Measurements from ENCODE around the gene PTGIR.

The PTGIR gene

DNA sequence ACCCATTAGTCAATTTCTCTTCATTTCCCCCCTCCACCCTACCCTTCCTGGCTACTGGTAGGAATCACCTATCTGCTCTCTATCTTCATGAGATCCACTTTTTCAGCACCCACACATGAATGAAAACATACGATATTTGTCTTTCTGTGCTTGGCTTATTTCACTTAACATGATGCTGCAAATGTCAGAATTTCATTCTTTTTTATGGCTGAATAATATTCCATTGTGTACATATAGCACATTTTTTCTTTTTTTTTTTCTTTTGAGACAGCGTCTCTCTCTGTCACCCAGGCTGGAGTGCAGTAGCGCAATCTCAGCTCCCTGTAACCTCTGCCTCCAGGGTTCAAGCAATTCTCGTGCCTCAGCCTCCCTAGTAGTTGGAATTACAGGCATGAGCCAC, 33.6 kb downstream of the PTGIR start:
- TF ChIP-seq, protein P1, sequence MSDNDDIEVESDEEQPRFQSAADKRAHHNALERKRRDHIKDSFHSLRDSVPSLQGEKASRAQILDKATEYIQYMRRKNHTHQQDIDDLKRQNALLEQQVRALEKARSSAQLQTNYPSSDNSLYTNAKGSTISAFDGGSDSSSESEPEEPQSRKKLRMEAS (IDR thresholded peaks at IDR 0.05; ENCODE audit: low read depth, low read length) = no peak
- TF ChIP-seq POLR2A (IDR thresholded peaks at IDR 0.05; ENCODE audit: extremely low read depth, insufficient read length) (no peak), MYC (IDR thresholded peaks at IDR 0.05; ENCODE audit: low read depth, low read length) (no peak)
- TF ChIP-seq, protein P2, sequence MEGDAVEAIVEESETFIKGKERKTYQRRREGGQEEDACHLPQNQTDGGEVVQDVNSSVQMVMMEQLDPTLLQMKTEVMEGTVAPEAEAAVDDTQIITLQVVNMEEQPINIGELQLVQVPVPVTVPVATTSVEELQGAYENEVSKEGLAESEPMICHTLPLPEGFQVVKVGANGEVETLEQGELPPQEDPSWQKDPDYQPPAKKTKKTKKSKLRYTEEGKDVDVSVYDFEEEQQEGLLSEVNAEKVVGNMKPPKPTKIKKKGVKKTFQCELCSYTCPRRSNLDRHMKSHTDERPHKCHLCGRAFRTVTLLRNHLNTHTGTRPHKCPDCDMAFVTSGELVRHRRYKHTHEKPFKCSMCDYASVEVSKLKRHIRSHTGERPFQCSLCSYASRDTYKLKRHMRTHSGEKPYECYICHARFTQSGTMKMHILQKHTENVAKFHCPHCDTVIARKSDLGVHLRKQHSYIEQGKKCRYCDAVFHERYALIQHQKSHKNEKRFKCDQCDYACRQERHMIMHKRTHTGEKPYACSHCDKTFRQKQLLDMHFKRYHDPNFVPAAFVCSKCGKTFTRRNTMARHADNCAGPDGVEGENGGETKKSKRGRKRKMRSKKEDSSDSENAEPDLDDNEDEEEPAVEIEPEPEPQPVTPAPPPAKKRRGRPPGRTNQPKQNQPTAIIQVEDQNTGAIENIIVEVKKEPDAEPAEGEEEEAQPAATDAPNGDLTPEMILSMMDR (IDR thresholded peaks at IDR 0.05; ENCODE audit: low read depth, low read length) = no peak
- no peak for DNase-seq (ENCODE audit: low read depth)
- H3K4me3 ChIP-seq (ENCODE audit: low read depth, low read length) = no peak overlapping the region

DNA sequence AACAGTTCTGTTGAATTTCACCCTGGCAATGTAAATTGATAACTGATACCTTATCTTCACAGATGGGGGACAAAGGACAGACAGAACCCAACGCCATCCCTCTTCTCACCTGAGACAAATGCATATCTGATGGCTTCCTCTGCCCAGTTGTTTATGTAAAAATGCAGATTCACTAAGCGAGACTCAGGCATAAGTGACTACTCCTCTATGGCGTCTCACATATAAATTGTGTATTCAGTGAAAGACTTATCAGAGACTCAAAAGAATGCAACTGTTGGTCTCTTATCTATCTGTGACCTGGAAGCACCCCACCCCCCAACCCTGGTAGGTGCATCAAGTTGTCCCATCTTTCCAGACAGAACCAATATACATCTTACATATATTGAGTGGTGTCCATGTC, 37.0 kb downstream of the PTGIR start:
- DNase-seq (ENCODE audit: low read depth) = no peak
- TF ChIP-seq, protein P2 (IDR thresholded peaks at IDR 0.05; ENCODE audit: low read depth, low read length) = no peak
- TF ChIP-seq MYC (IDR thresholded peaks at IDR 0.05; ENCODE audit: low read depth, low read length) = no peak
- TF ChIP-seq POLR2A (IDR thresholded peaks at IDR 0.05; ENCODE audit: extremely low read depth, insufficient read length) = no peak
- TF ChIP-seq, protein P1 (IDR thresholded peaks at IDR 0.05; ENCODE audit: low read depth, low read length) = no peak
- no peak overlapping the region for H3K4me3 ChIP-seq (ENCODE audit: low read depth, low read length)

DNA sequence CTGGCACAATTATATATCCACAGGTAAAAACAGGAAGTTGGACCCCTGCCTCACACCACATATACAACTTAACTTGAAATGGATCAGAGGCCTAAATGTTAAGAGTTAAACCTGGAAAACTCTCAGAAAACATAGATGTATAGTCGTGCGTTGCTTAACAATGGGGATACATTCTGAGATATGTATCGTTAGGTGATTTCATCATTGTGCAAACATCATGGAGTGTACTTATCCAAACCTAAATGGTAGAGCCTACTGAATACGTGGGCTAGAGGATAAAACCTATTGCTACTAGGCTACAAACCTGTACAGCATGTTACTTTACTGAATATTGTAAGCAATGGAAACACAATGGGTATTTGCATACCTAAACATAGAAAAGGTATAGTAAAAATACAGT, 38.6 kb downstream of the PTGIR start:
- H3K4me3 ChIP-seq (ENCODE audit: low read depth, low read length) = no peak overlapping the region
- TF ChIP-seq MYC (IDR thresholded peaks at IDR 0.05; ENCODE audit: low read depth, low read length) = no peak
- DNase-seq (ENCODE audit: low read depth) = peak; percentile 56

DNA sequence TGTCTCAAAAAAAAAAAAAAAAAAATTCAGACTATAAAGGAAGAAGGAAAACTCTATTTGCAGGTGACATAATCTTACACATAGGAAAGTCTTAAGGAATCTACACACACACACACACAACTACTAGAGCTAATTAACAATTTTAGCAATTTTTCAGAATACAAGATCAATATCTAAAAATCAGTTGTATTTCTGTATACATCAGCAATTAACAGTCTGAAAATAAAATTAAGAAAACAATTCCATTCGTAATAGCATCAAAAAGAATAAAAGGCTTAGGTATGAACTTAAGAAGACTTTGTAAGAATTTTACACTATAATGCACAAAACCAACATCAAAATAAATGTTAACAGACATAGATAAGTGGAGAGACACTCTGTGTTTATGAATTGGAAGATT, 39.4 kb downstream of the PTGIR start:
- no peak for DNase-seq (ENCODE audit: low read depth)
- TF ChIP-seq MYC (IDR thresholded peaks at IDR 0.05; ENCODE audit: low read depth, low read length) (no peak), POLR2A (IDR thresholded peaks at IDR 0.05; ENCODE audit: extremely low read depth, insufficient read length) (no peak)
- TF ChIP-seq, protein P2 (IDR thresholded peaks at IDR 0.05; ENCODE audit: low read depth, low read length) = no peak
- TF ChIP-seq, protein P1 (IDR thresholded peaks at IDR 0.05; ENCODE audit: low read depth, low read length) = no peak
- H3K4me3 ChIP-seq (ENCODE audit: low read depth, low read length) = no peak overlapping the region

DNA sequence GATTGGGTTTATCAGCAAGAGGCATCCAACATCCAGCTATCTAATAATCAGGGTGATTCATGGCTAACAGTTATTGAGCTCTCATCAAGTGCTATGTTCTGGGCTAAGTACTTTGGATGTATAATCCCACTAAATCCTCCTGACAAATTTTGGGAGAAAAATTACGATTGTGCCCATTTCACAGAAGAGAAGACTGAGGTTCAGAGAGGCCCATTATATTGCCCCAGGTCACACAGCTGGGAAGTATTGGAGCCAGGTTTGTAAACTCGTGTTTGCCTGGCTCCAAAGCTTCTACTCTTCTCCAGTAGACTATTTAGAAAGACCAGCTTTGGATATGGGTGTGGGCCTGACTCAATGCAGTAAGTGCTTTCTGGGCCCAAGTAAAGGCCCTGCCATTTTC, 44.6 kb downstream of the PTGIR start:
- TF ChIP-seq, protein P2 (IDR thresholded peaks at IDR 0.05; ENCODE audit: low read depth, low read length) = no peak
- TF ChIP-seq, protein P1 (IDR thresholded peaks at IDR 0.05; ENCODE audit: low read depth, low read length) = no peak
- no peak for TF ChIP-seq POLR2A (IDR thresholded peaks at IDR 0.05; ENCODE audit: extremely low read depth, insufficient read length)
- TF ChIP-seq MYC (IDR thresholded peaks at IDR 0.05; ENCODE audit: low read depth, low read length) = no peak
- DNase-seq (ENCODE audit: low read depth) = no peak
- no peak overlapping the region for H3K4me3 ChIP-seq (ENCODE audit: low read depth, low read length)

DNA sequence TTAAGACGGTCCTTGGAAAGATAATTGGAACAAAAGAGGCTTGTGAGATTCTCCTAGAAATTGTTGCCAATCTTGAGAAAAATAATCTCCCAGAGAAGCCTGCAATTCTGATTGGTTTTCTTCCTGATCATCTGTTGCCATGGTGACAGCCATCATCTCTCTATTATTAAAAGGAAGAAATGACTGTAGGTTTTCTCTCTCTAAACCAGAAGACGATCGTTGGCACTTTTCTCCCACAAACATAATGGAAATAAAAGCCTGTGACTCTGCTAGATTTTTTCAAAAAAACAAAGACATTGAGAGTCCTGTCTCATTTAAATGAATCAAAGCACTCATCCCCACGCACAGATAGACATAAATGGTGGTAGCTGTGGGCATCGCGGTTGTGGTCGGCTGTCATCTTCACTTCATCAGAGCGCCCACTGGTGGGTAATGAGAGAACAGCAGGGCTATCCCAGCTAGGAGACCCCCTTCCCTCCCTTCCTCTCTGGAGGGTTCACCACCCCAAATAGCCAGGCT, 45.5 kb downstream of the PTGIR start:
- TF ChIP-seq, protein P1 (IDR thresholded peaks at IDR 0.05; ENCODE audit: low read depth, low read length) = no peak
- no peak for TF ChIP-seq POLR2A (IDR thresholded peaks at IDR 0.05; ENCODE audit: extremely low read depth, insufficient read length)
- no peak for TF ChIP-seq MYC (IDR thresholded peaks at IDR 0.05; ENCODE audit: low read depth, low read length)
- TF ChIP-seq, protein P2 (IDR thresholded peaks at IDR 0.05; ENCODE audit: low read depth, low read length) = no peak
- no peak for DNase-seq (ENCODE audit: low read depth)
- H3K4me3 ChIP-seq (ENCODE audit: low read depth, low read length) = no peak overlapping the region

All from NB4 (cell line).